ENCODE results near the gene MARK1. TPM values are rescaled to one million over a fixed set of nuclear protein-coding genes. Genes with fewer than 3 reads are reported as not detected.

Gene MARK1
- total RNA-seq, 1 experiment from 2014 or later = 17.8 TPM

GRCh38 chr1:220511179-220511578, 16.8 kb upstream of the MARK1 start:
- H3K27me3 Mint-ChIP-seq (ENCODE audit: low read depth) = no peaks in the 10 kb centered on the region
- H3K27ac Mint-ChIP-seq = no peak overlapping the region
- H3K9me3 ChIP-seq (ENCODE audit: control insufficient read depth, low read depth, low read length) = no peaks in the 10 kb centered on the region

More at GRCh38 chr1:220511179-220511578, 16.8 kb upstream of the MARK1 start:
- Histone ChIP-seq H3K27me3 (ENCODE audit: insufficient read depth, low read length) (no peaks in the 10 kb centered on the region), H3K18ac (ENCODE audit: insufficient read length, low read depth, low read length) (no peak overlapping the region), H3K23me2 (ENCODE audit: insufficient read length, low read depth, low read length, poor library complexity, severe bottlenecking) (no peaks in the 10 kb centered on the region), H3K4me2 (ENCODE audit: insufficient read depth, insufficient read length, low read length) (no peak overlapping the region), H4K20me1 (ENCODE audit: control insufficient read depth, insufficient read depth, insufficient read length) (no peaks in the 10 kb centered on the region), H3T11ph (ENCODE audit: low read length) (no peak overlapping the region), H3K56ac (ENCODE audit: insufficient read length, low read depth, low read length) (no peak overlapping the region), H2BK15ac (ENCODE audit: low read depth, low read length) (no peak overlapping the region), H2BK12ac (ENCODE audit: insufficient read length, low read depth, low read length) (no peak overlapping the region), H2BK5ac (ENCODE audit: insufficient read length, low read length) (no peak overlapping the region), H3K14ac (ENCODE audit: insufficient read depth, low read length) (no peak overlapping the region), H2AFZ (ENCODE audit: low read length) (no peak overlapping the region), H2AK5ac (ENCODE audit: insufficient read length, low read length) (no peak overlapping the region), H4K8ac (replicated peaks; ENCODE audit: insufficient read length, low read depth, low read length) (no peak overlapping the region), H3K79me1 (ENCODE audit: insufficient read depth, low read depth, low read length, poor library complexity, severe bottlenecking) (no peaks in the 10 kb centered on the region), H4K5ac (ENCODE audit: insufficient read length, low read depth, low read length) (no peak overlapping the region), H3K79me2 (ENCODE audit: insufficient read depth, low read length) (no peaks in the 10 kb centered on the region), H2BK120ac (ENCODE audit: low read depth, low read length, poor library complexity, severe bottlenecking) (no peak overlapping the region), H2BK20ac (ENCODE audit: low read depth, low read length, poor library complexity, severe bottlenecking) (no peak overlapping the region), H3K27ac (ENCODE audit: insufficient read length, low read depth, low read length) (no peak overlapping the region), H3K4me1 (ENCODE audit: insufficient read depth, low read length) (0 out of 2 replicates have a peak, but pooled peaks cover under 1% of the 10 kb centered on the region), H4K91ac (ENCODE audit: insufficient read length, low read depth, low read length) (no peak overlapping the region), H3K9ac (ENCODE audit: extremely low read depth, insufficient read length, low read length) (no peak overlapping the region), H3K23ac (ENCODE audit: insufficient read length, low read depth, low read length) (no peak overlapping the region), H3K4ac (ENCODE audit: low read depth, low read length) (no peak overlapping the region)
- no CpG with 5 or more reads among the region's 4 CpGs for WGBS (ENCODE audit: extremely low coverage, insufficient read length, low lambda C conversion rate)
- Mint-ChIP-seq H3K4me3 (no peak overlapping the region), H3K9me3 (no peaks in the 10 kb centered on the region), H3K4me1 (peaks cover 15 to 17% of the 10 kb centered on the region in 2 experiments), H3K36me3 (ENCODE audit: insufficient read depth in 1 of 3, low read depth in 3 of 3) (no peaks in the 10 kb centered on the region)
- no peak for TF ChIP-seq CTCF (conservative IDR thresholded peaks at IDR 0.05)
- DNase-seq = no peak
